Measurements from ENCODE around the gene EFEMP2.

- TF ChIP-seq CTCF (IDR thresholded peaks at IDR 0.05; ENCODE audit: insufficient read depth, low read depth, low read length) (no peak), EZH2 (IDR thresholded peaks at IDR 0.05; ENCODE audit: insufficient read depth, low read length) (no peak)
Measured at GRCh38 chr11:65918211-65919140, 45.9 kb upstream of the EFEMP2 start, which contains the start of gene C11orf68.
